ENCODE measurements around the gene CHST11.

CHST11 gene

GRCh38 chr12:104459368-104459909 lies 2.7 kb downstream of the CHST11 start:
- DNase-seq (ENCODE audit: low read depth in 2 of 3, low spot score in 2 of 3) = no peak

DNA sequence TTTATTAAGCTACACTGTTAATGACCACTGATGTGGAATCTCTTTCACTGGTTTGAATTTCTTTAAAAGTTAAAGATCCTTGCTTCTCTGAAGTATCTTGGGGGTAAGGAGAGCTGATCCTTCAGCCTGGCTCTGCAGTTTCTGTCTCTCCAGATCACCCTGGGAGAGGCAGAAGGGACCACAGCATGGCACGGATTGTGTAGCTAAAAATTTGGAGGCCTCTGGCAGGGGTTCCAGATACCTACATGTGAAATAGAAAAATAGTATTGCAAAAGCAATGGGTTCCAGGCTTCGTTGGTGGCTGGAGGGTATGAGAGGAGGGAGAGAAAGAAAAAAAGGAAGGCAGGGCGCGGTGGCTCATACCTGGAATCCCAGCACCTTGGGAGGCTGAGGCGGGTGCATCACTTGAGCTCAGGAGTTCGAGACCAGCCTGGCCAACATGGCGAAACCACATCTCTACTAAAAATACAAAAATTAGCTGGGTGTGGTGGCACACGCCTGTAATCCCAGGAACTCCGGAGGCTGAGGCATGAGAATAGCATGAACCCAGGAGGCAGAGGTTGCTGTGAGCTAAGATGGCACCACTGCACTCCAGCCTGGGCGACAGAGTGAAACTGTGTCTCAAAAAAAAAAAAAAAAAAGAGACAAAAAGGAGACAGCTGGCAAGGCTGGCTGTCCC lies 3.4 kb downstream of the CHST11 start:
- DNase-seq (ENCODE audit: low read depth in 2 of 3, low spot score in 2 of 3) = no peak

DNA sequence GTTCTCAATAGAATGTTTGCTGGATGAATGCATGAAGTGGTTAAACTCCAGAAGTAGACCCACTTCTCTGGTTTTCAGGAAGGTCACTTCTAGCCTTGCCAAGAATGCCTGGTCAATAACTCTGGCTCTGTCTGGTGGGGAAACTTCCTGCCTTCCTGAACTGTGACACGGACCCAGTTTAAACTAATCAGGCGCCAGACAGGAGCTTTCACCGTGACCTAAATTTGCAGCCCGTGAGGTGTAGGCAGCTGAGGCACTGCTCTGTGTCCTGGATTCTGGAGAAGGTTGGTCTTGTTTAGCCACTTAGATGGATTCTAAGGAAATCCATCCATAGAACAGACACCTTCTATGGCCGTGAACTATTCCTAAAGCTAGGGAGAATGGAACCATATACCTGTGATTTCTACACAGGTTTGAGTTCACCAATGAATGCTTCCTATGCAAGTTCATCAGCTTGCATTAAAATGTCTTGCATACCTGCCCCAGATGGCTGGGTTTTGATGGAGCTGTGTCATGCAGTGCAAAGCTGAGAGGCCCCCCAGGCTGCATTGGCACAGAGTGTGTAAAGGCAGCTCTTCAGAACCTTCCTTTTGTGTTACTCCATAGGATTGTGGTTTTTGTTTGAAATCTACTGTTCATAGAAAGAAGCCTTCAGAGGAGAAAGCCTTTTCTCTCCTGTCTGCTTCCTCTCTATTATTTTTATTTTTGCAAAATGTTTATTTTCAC lies 4.4 kb downstream of the CHST11 start:
- no peak for DNase-seq (ENCODE audit: low read depth in 2 of 3, low spot score in 2 of 3)

GRCh38 chr12:104462325-104462724 lies 5.6 kb downstream of the CHST11 start:
- no peak for DNase-seq (ENCODE audit: low read depth in 2 of 3, low spot score in 2 of 3)

DNA sequence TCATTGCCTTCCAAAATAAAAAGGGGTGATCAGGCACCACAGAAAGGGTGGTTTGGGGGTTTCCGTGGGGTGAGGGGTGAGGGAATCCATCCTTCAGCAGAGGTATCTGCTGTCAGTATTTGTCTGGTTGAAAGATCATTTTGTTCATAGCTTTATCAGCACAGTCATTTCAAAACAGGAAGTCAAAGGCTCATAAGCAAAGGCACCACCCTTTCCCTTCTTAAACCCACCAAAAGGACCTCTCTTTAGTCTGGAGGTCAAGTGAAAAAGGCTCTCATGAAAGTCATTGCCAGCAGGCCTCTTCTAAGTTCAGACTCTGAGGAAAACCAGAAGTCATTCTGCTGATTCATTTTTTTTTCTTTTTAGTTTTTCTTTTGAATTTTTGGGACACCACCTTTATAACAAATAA lies 6.2 kb downstream of the CHST11 start:
- no peak for DNase-seq (ENCODE audit: low read depth in 2 of 3, low spot score in 2 of 3)

- no peak for DNase-seq (ENCODE audit: low read depth in 2 of 3, low spot score in 2 of 3)
Measured at GRCh38 chr12:104463368-104463767, 6.6 kb downstream of the CHST11 start.

DNA sequence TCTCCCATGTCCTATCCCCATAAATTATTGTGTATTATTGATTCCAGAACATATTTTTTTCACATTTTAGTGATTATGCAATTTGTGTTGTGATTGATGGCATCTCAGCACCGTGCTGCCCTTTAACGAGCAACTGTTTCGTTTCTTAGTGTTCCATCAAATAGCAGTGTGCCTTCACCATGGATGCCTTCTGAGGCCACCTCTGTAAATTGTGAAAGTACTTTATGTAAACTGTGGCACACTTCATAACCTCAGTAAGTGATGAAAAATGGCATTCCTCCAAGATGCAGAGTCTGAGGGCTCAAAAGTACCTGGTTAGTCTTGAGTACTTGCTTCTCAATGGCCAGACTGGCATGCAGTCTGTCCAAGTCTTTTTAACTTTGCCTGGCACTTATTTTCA lies 8.2 kb downstream of the CHST11 start:
- no peak for DNase-seq (ENCODE audit: low read depth in 2 of 3, low spot score in 2 of 3)

GRCh38 chr12:104466709-104467345 lies 10.1 kb downstream of the CHST11 start:
- DNase-seq (ENCODE audit: low read depth in 2 of 3, low spot score in 2 of 3) = no peak

- DNase-seq (ENCODE audit: low read depth in 2 of 3, low spot score in 2 of 3) = no peak
Measured at GRCh38 chr12:104467346-104467837, 10.6 kb downstream of the CHST11 start.

DNA sequence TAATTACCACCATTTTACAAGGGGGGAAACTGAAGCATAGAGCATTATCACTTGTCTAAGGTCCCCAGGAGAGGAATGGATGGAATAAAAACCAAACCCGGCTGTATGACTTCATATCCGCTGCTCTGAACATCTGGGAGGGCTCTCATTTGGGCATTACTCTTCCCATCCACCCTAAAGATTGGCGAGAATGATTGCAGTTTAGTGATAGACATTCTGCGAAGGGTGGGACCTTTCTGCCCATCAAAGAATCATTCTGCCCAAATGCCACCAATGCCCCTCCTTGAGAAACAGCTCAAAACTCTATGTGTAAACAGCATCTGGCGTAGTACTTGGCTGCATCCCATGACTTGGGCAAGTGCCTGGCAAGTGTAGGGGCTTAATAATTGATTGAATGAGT lies 11.6 kb downstream of the CHST11 start:
- DNase-seq (ENCODE audit: low read depth in 2 of 3, low spot score in 2 of 3) = no peak

DNA sequence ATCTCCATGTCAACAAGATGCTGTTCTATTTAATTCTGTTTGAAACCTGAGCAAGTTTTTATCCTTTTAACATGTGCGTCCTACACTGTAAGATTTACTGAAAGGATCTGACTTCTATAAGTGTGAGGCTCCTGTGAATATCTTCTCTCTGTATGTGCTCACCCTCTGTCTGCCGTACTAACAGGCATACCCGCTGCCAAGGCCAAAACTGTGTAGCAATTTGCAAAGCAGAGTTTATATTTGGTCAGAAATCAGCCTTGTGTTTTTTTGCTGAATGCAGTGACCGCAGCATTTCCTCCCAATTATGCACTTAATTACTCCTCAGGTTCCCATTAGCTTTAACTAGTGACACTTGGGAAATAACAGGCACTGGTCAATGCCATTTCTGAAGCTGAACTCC lies 12.3 kb downstream of the CHST11 start:
- no peak for DNase-seq (ENCODE audit: low read depth in 2 of 3, low spot score in 2 of 3)

- no peak for DNase-seq (ENCODE audit: low read depth in 2 of 3, low spot score in 2 of 3)
Measured at GRCh38 chr12:104469523-104469922, 12.8 kb downstream of the CHST11 start.

GRCh38 chr12:104470521-104470920 lies 13.8 kb downstream of the CHST11 start:
- DNase-seq (ENCODE audit: low read depth in 2 of 3, low spot score in 2 of 3) = no peak

- DNase-seq (ENCODE audit: low read depth in 2 of 3, low spot score in 2 of 3) = no peak
Measured at GRCh38 chr12:104471336-104471735, 14.6 kb downstream of the CHST11 start.

DNA sequence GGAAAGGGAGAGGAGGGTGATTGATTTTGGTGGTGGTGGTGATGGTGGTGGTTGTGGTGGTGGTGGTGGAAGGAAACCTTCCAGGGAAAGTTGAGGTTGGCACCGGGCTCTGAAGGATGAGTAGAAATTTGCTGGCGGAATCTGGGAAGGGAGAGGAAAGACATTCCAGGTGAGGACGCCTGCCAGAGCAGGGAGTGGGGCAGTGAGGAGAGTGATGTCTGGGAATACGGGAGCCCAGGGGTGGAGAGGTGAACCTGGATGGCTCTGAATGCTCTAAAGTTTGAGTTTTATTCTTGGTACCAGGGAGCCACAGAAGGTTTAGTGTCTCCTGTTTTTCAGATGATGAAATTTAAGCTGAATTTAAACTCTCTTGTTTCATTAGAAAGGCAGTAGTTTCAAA lies 16.0 kb downstream of the CHST11 start:
- no peak for DNase-seq (ENCODE audit: low read depth in 2 of 3, low spot score in 2 of 3)

DNA sequence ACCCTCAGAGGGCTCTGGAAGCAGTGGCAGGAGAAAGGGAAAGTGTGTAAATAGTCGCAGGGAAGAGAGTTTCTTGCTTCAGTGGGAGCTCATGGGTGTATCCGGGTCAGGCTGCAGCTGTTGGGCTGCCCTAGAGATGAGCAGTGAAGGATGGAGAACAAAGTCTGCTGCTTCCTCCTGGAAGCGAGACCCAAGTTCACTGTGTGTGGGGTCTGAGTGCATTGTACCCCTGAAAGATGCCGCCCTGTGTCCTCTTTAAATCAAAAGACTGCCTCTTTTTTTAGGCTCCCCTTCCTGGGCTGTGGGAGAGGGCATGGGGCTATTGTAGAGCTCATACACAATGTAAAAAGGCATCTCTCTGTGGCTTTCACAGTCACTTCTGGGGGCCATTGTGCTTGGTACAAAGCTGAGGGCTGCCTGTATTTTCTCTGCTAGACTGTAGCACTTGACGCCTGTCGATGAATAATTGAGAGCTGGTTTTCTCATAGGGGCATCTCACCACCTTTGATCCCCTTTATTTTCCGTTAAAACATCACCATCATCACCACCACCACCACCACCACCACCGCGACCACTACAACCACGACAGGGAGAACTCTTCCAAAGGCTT lies 16.7 kb downstream of the CHST11 start:
- DNase-seq (ENCODE audit: low read depth in 2 of 3, low spot score in 2 of 3) = no peak

GRCh38 chr12:104475271-104475670 lies 18.5 kb downstream of the CHST11 start:
- DNase-seq (ENCODE audit: low read depth in 2 of 3, low spot score in 2 of 3) = no peak

DNA sequence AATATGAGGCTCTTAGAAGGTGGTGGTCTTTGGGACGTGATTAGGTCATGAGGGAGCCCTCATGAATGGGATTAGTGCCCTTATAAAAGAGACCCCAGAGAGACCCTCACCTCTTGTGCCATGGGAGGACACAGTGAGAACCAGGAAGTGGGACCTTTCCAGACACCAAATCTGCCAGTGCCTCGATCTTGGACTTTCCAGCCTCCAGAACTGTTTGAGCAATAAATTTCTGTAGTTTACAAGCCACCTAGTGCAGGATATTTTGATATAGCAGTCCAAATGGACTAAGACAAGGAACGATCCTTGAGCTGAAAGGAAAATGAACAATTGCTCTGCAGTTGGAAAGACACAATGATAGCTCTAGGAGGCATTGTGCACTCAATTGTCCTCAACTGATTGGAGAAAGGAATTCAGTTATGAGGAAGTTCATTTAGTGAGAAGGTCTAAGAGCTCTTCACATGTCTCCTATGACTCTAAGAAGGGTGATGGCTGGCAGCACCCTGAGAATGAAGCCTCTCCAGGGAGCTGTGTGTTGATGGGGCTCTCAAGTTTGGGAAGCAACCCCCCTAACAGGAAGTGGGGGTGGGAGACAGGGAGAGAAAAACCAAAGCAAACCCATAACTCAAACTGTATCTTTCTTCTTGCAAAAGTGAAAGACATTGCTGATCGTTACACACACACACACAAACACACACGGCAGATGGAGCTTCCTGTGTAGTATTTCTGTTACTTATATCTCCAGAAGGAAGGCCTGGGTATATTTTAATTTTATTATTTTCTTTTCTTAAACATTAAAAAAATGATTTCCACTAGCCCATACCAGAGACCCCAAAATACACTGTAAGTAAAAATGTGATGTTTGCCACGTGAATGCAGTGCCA lies 21.0 kb downstream of the CHST11 start:
- no peak for DNase-seq (ENCODE audit: low read depth in 2 of 3, low spot score in 2 of 3)

DNA sequence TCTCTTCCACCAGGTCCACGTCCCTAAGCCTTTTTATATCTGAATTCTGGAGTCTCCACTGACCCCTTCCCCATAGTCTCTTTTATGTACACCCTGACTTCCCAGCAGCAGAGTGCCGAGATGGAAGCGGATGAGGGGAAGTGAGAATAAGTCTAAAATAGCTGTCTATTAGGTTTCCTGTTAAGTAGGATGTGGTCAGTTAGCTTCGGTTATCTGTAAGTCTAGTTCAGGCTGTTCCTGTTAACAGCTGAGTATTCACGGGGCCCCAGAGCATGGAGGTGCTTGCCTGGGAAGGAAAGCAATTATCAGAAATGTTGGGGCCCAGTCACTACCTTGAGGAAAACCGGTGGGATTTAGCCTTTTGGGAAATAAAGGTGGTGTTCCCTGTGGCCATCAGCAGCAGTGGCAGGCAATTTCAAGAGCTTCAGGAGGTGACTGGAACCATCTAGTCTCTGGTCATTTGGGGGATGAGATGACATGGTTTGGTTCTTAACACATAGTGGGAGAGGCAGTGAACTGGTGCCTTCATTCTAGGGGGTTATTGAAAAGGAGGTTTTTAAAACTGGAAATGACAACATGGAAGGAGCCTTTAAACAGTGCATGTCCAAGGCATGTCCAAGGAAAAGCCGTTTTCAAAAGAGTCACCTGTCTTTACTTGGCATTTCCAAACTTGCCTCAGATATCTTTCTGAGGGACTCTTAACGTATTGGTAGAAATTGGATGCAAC lies 21.8 kb downstream of the CHST11 start:
- DNase-seq (ENCODE audit: low read depth in 2 of 3, low spot score in 2 of 3) = no peak

GRCh38 chr12:104479123-104479662 lies 22.4 kb downstream of the CHST11 start:
- DNase-seq (ENCODE audit: low read depth in 2 of 3, low spot score in 2 of 3) = no peak

All from activated CD8-positive, alpha-beta memory T cell treated with anti-CD3 and anti-CD28 coated beads for 48 hours (primary cell).